H1 (cell line): ENCODE measurements around the gene WHAMM. TPM values are rescaled to one million over a fixed set of nuclear protein-coding genes. Genes with fewer than 3 reads are reported as not detected.

Source experiments
- CTCF ChIA-PET: fragments of 300-600 bp; sonication (Branson Sonifier 250); formaldehyde crosslinking; loops from one replicate; lab custom pipeline; 2021; ENCODE audit not compliant: partially characterized antibody; lab: Charles Lee
- POLR2A ChIA-PET: fragments of 300-600 bp; sonication (Branson Sonifier 250); formaldehyde crosslinking; loops from one replicate; lab custom pipeline; 2021; ENCODE audit warnings: inconsistent platforms; ENCODE audit not compliant: partially characterized antibody; lab: Charles Lee
- DNase-seq, 2 experiments: peaks; one replicate each; pipeline versions ENCODE4 v3.0.0 to v3.0.0-alpha.2; 2010 to 2022; ENCODE audit warnings: low spot score in 2 of 2, low read depth in 1 of 2, mixed read lengths in 1 of 2
- FAIRE-seq: peaks from 2 replicates; lab custom pipeline; 2011; peaks lifted over from hg19 to GRCh38; lab: Jason Lieb, UNC
- H2AFZ ChIP-seq: 2 replicates; pipeline ENCODE4 v1.8.1; 2012; ENCODE audit warnings: low read length, inconsistent platforms
- H2AK5ac ChIP-seq: 2 replicates; pipeline ENCODE4 v1.6.1; 2013; ENCODE audit warnings: low read depth, low read length
- H2BK120ac ChIP-seq: replicated peaks from 2 replicates; pipeline ENCODE3; 2013; ENCODE audit warnings: low read depth, low read length, inconsistent platforms
- H2BK12ac ChIP-seq: 2 replicates; pipeline ENCODE4 v1.6.1; 2013; ENCODE audit warnings: low read depth, low read length
- H2BK15ac ChIP-seq: 2 replicates; pipeline ENCODE4 v1.6.1; 2013; ENCODE audit warnings: low read length
- H2BK20ac ChIP-seq: 2 replicates; pipeline ENCODE4 v1.6.1; 2013; ENCODE audit warnings: low read length
- H2BK5ac ChIP-seq: 2 replicates; pipeline ENCODE4 v1.6.1; 2013; ENCODE audit warnings: low read depth, low read length
- H3K14ac ChIP-seq: 2 replicates; pipeline ENCODE4 v1.6.1; 2013; ENCODE audit warnings: inconsistent platforms; ENCODE audit not compliant: insufficient read length
- H3K18ac ChIP-seq: 2 replicates; pipeline ENCODE4 v1.6.1; 2013; ENCODE audit warnings: low read length; ENCODE audit errors: extremely low read depth
- H3K23ac ChIP-seq: 2 replicates; pipeline ENCODE4 v1.6.1; 2013; ENCODE audit warnings: inconsistent platforms; ENCODE audit not compliant: insufficient read length
- H3K23me2 ChIP-seq: 2 replicates; pipeline ENCODE4 v1.6.1; 2013; ENCODE audit warnings: low read depth, low read length
- H3K27ac ChIP-seq: 2 replicates; pipeline ENCODE4 v1.6.1; 2011; ENCODE audit warnings: low read depth, low read length, inconsistent platforms
- H3K27me3 ChIP-seq, 4 experiments: replicated peaks in 1 of 4; 1 replicate in 1 of 4; 2 replicates in 3 of 4; pipeline versions ENCODE4 v1.6.1 to v1.8.1; 2011 to 2013; ENCODE audit warnings: low read length in 3 of 4, mild to moderate bottlenecking in 3 of 4, inconsistent platforms in 2 of 4, mixed read lengths in 2 of 4, moderate library complexity in 1 of 4; ENCODE audit not compliant: control insufficient read depth in 3 of 4, insufficient read depth in 3 of 4; ENCODE audit errors: extremely low read depth in 1 of 4
- H3K36me3 ChIP-seq, 4 experiments: 2 replicates each; pipeline versions ENCODE4 v1.6.1 to v1.8.1; 2011 to 2013; ENCODE audit warnings: mild to moderate bottlenecking in 4 of 4, low read length in 3 of 4, moderate library complexity in 2 of 4, control low read depth in 1 of 4, inconsistent platforms in 1 of 4; ENCODE audit not compliant: insufficient read depth in 4 of 4, control insufficient read depth in 2 of 4
- H3K4ac ChIP-seq: replicated peaks from 2 replicates; pipeline ENCODE3; 2013; ENCODE audit warnings: low read length, low read depth, mixed read lengths, inconsistent platforms; ENCODE audit not compliant: insufficient read length
- H3K4me1 ChIP-seq, 4 experiments: replicated peaks in 1 of 4; 1 replicate in 1 of 4; 2 replicates in 3 of 4; pipeline versions ENCODE4 v1.6.1 to v1.8.1; 2011 to 2013; ENCODE audit warnings: low read length in 3 of 4, inconsistent platforms in 2 of 4, mixed read lengths in 1 of 4; ENCODE audit not compliant: insufficient read depth in 4 of 4, control insufficient read depth in 3 of 4
- H3K4me2 ChIP-seq, 2 experiments: 2 replicates each; pipeline versions ENCODE4 v1.6.1 to v1.8.1; 2011 to 2013; ENCODE audit warnings: low read depth in 2 of 2, low read length in 2 of 2, control low read depth in 1 of 2, inconsistent platforms in 1 of 2, mild to moderate bottlenecking in 1 of 2; ENCODE audit not compliant: insufficient read depth in 1 of 2
- H3K4me3 ChIP-seq, 4 experiments: fragments of 200-600, 300-600 bp in 1 of 4; sonication (generic), shearing (Covaris generic), sonication (Bioruptor Twin) in 1 of 4; 2 replicates each; pipeline versions ENCODE4 v1.5.1 to v1.8.1; 2011 to 2016; ENCODE audit warnings: low read length in 4 of 4, low read depth in 3 of 4, control low read depth in 2 of 4, inconsistent platforms in 2 of 4, mild to moderate bottlenecking in 2 of 4, mixed read lengths in 1 of 4, moderate library complexity in 1 of 4; ENCODE audit not compliant: insufficient read depth in 2 of 4; ENCODE audit errors: extremely low read depth in 1 of 4
- H3K56ac ChIP-seq: replicated peaks from 2 replicates; pipeline ENCODE3; 2013; ENCODE audit warnings: low read depth, mild to moderate bottlenecking, mixed read lengths, low read length, inconsistent platforms; ENCODE audit not compliant: insufficient read length
- H3K79me1 ChIP-seq: 2 replicates; pipeline ENCODE4 v1.6.1; 2013; ENCODE audit warnings: low read depth, low read length, control low read depth
- H3K79me2 ChIP-seq, 2 experiments: 2 replicates each; pipeline versions ENCODE4 v1.6.1 to v1.8.1; 2012 to 2013; ENCODE audit warnings: low read length in 2 of 2, mild to moderate bottlenecking in 2 of 2, inconsistent platforms in 1 of 2; ENCODE audit not compliant: insufficient read depth in 2 of 2, control insufficient read depth in 1 of 2
- H3K9ac ChIP-seq, 4 experiments: replicated peaks in 1 of 4; 1 replicate in 1 of 4; 2 replicates in 3 of 4; pipeline versions ENCODE4 v1.6.1 to v1.8.1; 2011 to 2013; ENCODE audit warnings: low read depth in 3 of 4, low read length in 3 of 4, control low read depth in 2 of 4, mild to moderate bottlenecking in 2 of 4, moderate library complexity in 2 of 4, inconsistent platforms in 1 of 4; ENCODE audit errors: extremely low read depth in 1 of 4
- H3K9me3 ChIP-seq, 2 experiments: 2 replicates each; pipeline versions ENCODE4 v1.6.1 to v1.8.1; 2012 to 2013; ENCODE audit warnings: mild to moderate bottlenecking in 2 of 2, moderate library complexity in 2 of 2, control low read depth in 1 of 2, inconsistent platforms in 1 of 2, low read depth in 1 of 2, low read length in 1 of 2, mixed read lengths in 1 of 2; ENCODE audit not compliant: insufficient read depth in 2 of 2
- H4K20me1 ChIP-seq, 2 experiments: replicated peaks in 1 of 2; 2 replicates each; pipeline versions ENCODE3 to v1.8.1; 2011 to 2013; ENCODE audit warnings: inconsistent platforms in 2 of 2, low read length in 2 of 2, mild to moderate bottlenecking in 1 of 2; ENCODE audit not compliant: insufficient read depth in 2 of 2, control insufficient read depth in 1 of 2
- H4K5ac ChIP-seq: 2 replicates; pipeline ENCODE4 v1.6.1; 2013; ENCODE audit warnings: low read length, low read depth, mixed read lengths, inconsistent platforms; ENCODE audit not compliant: insufficient read length
- H4K8ac ChIP-seq: 2 replicates; pipeline ENCODE4 v1.8.0; 2013; ENCODE audit warnings: mild to moderate bottlenecking, moderate library complexity, low read length, inconsistent platforms; ENCODE audit not compliant: insufficient read depth; ENCODE audit errors: extremely low read depth
- H4K91ac ChIP-seq: replicated peaks from 2 replicates; pipeline ENCODE3; 2013; ENCODE audit warnings: low read length, mixed read lengths, inconsistent platforms; ENCODE audit not compliant: insufficient read length
- CEBPB ChIP-seq: IDR thresholded peaks from 2 replicates; pipeline ENCODE4 v1.6.1; 2012; ENCODE audit warnings: low read depth, low read length
- CHD1 ChIP-seq: IDR thresholded peaks from 2 replicates; pipeline ENCODE4 v1.6.1; 2012; ENCODE audit warnings: low read depth, low read length, improper control_type of control experiment
- GABPA ChIP-seq: IDR thresholded peaks from 2 replicates; pipeline ENCODE4 v1.6.1; 2011; ENCODE audit warnings: mild to moderate bottlenecking, low read length, moderate library complexity, borderline replicate concordance; ENCODE audit not compliant: insufficient read depth
- JUND ChIP-seq: IDR thresholded peaks from 2 replicates; pipeline ENCODE4 v1.6.1; 2011; ENCODE audit warnings: mild to moderate bottlenecking, improper control_type of control experiment, low read length
- MAFK ChIP-seq: IDR thresholded peaks from 2 replicates; pipeline ENCODE4 v1.6.1; 2012; ENCODE audit warnings: low read depth, mild to moderate bottlenecking, improper control_type of control experiment, low read length
- POU5F1 ChIP-seq: IDR thresholded peaks from 2 replicates; pipeline ENCODE4 v1.6.1; 2011; ENCODE audit warnings: low read depth, mild to moderate bottlenecking, low read length, moderate library complexity
- RBBP5 ChIP-seq: IDR thresholded peaks from 2 replicates; pipeline ENCODE4 v1.7.1; 2012; ENCODE audit warnings: low read depth, mild to moderate bottlenecking, inconsistent platforms, low read length, moderate library complexity, borderline replicate concordance
- RFX5 ChIP-seq: IDR thresholded peaks from 2 replicates; pipeline ENCODE4 v1.6.1; 2011; ENCODE audit warnings: low read depth, low read length, improper control_type of control experiment, borderline replicate concordance
- RXRA ChIP-seq: IDR thresholded peaks from 2 replicates; pipeline ENCODE4 v1.6.1; 2011; ENCODE audit warnings: low read depth, mild to moderate bottlenecking, low read length, moderate library complexity; ENCODE audit not compliant: insufficient read depth
- SAP30 ChIP-seq: fragments of 300-600 bp; sonication (generic); IDR thresholded peaks from 2 replicates; pipeline ENCODE4 v1.7.1; 2012; ENCODE audit warnings: low read length, moderate library complexity, mild to moderate bottlenecking, inconsistent platforms; ENCODE audit not compliant: insufficient read depth, insufficient replicate concordance
- SP1 ChIP-seq: IDR thresholded peaks from 2 replicates; pipeline ENCODE4 v1.6.1; 2011; ENCODE audit warnings: low read depth, low read length
- YY1 ChIP-seq: IDR thresholded peaks from 2 replicates; pipeline ENCODE4 v1.6.1; 2011; ENCODE audit warnings: low read depth, mild to moderate bottlenecking, low read length
- WGBS, 2 experiments: shearing (Covaris generic) in 1 of 2; methylation state at CpG; one replicate each; pipeline versions ENCODE4 v1.1.6 to v1.1.7; 2013 to 2015; ENCODE audit warnings: low lambda C conversion rate in 2 of 2, mixed read lengths in 2 of 2, inconsistent platforms in 1 of 2, low coverage in 1 of 2, missing lambda C conversion rate in 1 of 2; ENCODE audit not compliant: insufficient replicate concordance in 2 of 2, insufficient coverage in 1 of 2, insufficient read length in 1 of 2; ENCODE audit errors: extremely low coverage in 1 of 2, missing lambda C conversion rate in 1 of 2; 5-methylcytosine and 5-hydroxymethylcytosine counted together
- polyA plus RNA-seq, 7 experiments: library from polyadenylated mRNA; depleted of rRNA in 3 of 7; stranded (reverse) in 5 of 7; unstranded in 2 of 7; fragments of >200 nt in 5 of 7; fragments of 200-250 nt in 2 of 7; gene quantifications; 1 replicate in 5 of 7; 2 replicates in 1 of 7; 4 replicates in 1 of 7; pipeline versions ENCODE4 v1.2.1 to v1.2.3, GENCODE V29; 2011 to 2013; ENCODE audit warnings: missing spikeins in 2 of 7, mixed read lengths in 2 of 7
- total RNA-seq: library from RNA; stranded (reverse); fragmentation: NEBNext Ultra II Directional; extraction: Animal tissue kit (Norgen Biotek cat#: 25700); gene quantifications from 2 replicates; pipeline ENCODE4 v1.2.1, GENCODE V29; 2021

The WHAMM gene
- total and polyA plus RNA-seq, 2 of the 8 experiments (the other 6 are each of a cell fraction or from before 2014, with no cell fraction given): 1.1 to 3.3 TPM

- H3K23ac ChIP-seq: no peak overlapping the region
- no peak overlapping the region for H4K91ac ChIP-seq
- H3K27me3 ChIP-seq: no peaks in the 10 kb centered on the region
- H3K9ac ChIP-seq: no peak overlapping the region
- H3K27ac ChIP-seq: no peak overlapping the region
- no peaks in the 10 kb centered on the region for H3K79me1 ChIP-seq
- H2BK120ac ChIP-seq: no peak overlapping the region
- no peak overlapping the region for H3K4me3 ChIP-seq
- H3K14ac ChIP-seq: no peak overlapping the region
- CTCF ChIA-PET: interaction anchor here (2.0 kb wide), 1 partner anchor 44 kb away, joined by 5 read pairs; no protein-coding TSS in a partner anchor
- peaks cover 0 to 2% of the 10 kb centered on the region in 2 experiments for H4K20me1 ChIP-seq
- H2AFZ ChIP-seq: no peak overlapping the region
- H3K56ac ChIP-seq: no peak overlapping the region
- H2BK20ac ChIP-seq: no peak overlapping the region
- H4K8ac ChIP-seq: no peak overlapping the region
- FAIRE-seq (no peak), DNase-seq (no peak)
- H3K18ac ChIP-seq: no peak overlapping the region
- H3K4me2 ChIP-seq: no peak overlapping the region
- no peak overlapping the region for H2AK5ac ChIP-seq
- H4K5ac ChIP-seq: no peak overlapping the region
- H3K23me2 ChIP-seq: no peaks in the 10 kb centered on the region
- WGBS, 2 experiments: 91% methylated on average over 2 of the region's 2 CpGs; no CpG with 5 or more reads in 1 of the 2 experiments
- no peak overlapping the region for H2BK15ac ChIP-seq
- no peak overlapping the region for H3K4ac ChIP-seq
- H2BK12ac ChIP-seq: no peak overlapping the region
- no peak overlapping the region for H2BK5ac ChIP-seq
- no peaks in the 10 kb centered on the region for H3K9me3 ChIP-seq
- POLR2A ChIA-PET: interaction anchor here (1.9 kb wide), 1 partner anchor 226 kb away, joined by 5 read pairs; the partner anchor contains the start of gene RPS17
- H3K36me3 ChIP-seq: no peaks in the 10 kb centered on the region
- no peaks in the 10 kb centered on the region for H3K79me2 ChIP-seq
- peaks cover 0 to 4% (median 1%) of the 10 kb centered on the region in 4 experiments; a peak in 1 of 7 replicates for H3K4me1 ChIP-seq
- TF ChIP-seq CEBPB (no peak), RXRA (no peak), RFX5 (no peak), GABPA (no peak), SP1 (no peak), CHD1 (no peak), YY1 (no peak), JUND (no peak), SAP30 (no peak), POU5F1 (no peak), MAFK (no peak), RBBP5 (no peak)
Observed at GRCh38 chr15:82767163-82767829, 42.1 kb upstream of the WHAMM start.
